Measurements from ENCODE around the gene RAP2C. TPM values are rescaled to one million over a fixed set of nuclear protein-coding genes. Genes with fewer than 3 reads are reported as not detected.

Gene RAP2C
- polyA plus RNA-seq, 1 donor from 2014 or later: 26.2 TPM

DNA sequence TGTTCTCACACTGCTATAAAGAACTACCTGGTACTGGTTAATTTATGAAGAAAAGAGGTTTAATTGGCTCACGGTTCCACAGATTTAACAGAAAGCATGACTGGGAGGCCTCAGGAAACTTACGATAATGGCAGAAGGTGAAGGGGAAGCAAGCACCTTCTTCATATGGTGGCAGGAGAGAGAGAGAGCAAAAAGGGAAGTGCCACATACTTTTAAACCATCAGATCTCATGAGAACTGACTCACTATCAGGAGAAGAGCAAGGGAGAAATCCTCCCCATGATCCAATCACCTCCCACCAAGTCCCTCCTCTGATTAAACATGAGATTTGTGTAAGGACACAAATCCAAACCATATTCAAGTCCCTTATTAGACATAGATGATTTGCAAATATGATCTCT lies 12.3 kb upstream of the RAP2C start:
- no peaks in the 10 kb centered on the region for H3K9me3 ChIP-seq (ENCODE audit: low read length)
- H2AFZ ChIP-seq (ENCODE audit: low read depth, low read length): no peak overlapping the region
- no peaks in the 10 kb centered on the region for H3K36me3 ChIP-seq (ENCODE audit: insufficient read depth, low read length)
- no peaks in the 10 kb centered on the region for H3K27me3 ChIP-seq (ENCODE audit: insufficient read depth, low read depth, low read length)
- no peaks in the 10 kb centered on the region for H4K20me1 ChIP-seq (ENCODE audit: insufficient read depth)
- H3K79me2 ChIP-seq (replicated peaks; ENCODE audit: insufficient read depth, low read length): no peaks in the 10 kb centered on the region
- no peaks in the 10 kb centered on the region for H3F3A ChIP-seq (ENCODE audit: insufficient read depth, low read length, poor library complexity, severe bottlenecking)
- no peak overlapping the region for H3K4me3 ChIP-seq (ENCODE audit: low read length)
- H3K9ac ChIP-seq (ENCODE audit: low read length): no peak overlapping the region
- TF ChIP-seq REST (IDR thresholded peaks at IDR 0.05; ENCODE audit: borderline replicate concordance) (no peak), POLR2AphosphoS5 (IDR thresholded peaks at IDR 0.05) (no peak), EP300 (conservative IDR thresholded peaks at IDR 0.05; ENCODE audit: poor library complexity, severe bottlenecking) (no peak), MXI1 (conservative IDR thresholded peaks at IDR 0.05; ENCODE audit: poor library complexity, severe bottlenecking) (no peak), EZH2 (IDR thresholded peaks at IDR 0.05; ENCODE audit: borderline replicate concordance, insufficient read depth, low read length, poor library complexity, severe bottlenecking) (no peak)
- no peak overlapping the region for H3K27ac ChIP-seq (ENCODE audit: low read length)
- H3K9me2 ChIP-seq (ENCODE audit: insufficient read depth, low read length): no peaks in the 10 kb centered on the region
- H3K4me2 ChIP-seq (ENCODE audit: low read length): no peak overlapping the region

DNA sequence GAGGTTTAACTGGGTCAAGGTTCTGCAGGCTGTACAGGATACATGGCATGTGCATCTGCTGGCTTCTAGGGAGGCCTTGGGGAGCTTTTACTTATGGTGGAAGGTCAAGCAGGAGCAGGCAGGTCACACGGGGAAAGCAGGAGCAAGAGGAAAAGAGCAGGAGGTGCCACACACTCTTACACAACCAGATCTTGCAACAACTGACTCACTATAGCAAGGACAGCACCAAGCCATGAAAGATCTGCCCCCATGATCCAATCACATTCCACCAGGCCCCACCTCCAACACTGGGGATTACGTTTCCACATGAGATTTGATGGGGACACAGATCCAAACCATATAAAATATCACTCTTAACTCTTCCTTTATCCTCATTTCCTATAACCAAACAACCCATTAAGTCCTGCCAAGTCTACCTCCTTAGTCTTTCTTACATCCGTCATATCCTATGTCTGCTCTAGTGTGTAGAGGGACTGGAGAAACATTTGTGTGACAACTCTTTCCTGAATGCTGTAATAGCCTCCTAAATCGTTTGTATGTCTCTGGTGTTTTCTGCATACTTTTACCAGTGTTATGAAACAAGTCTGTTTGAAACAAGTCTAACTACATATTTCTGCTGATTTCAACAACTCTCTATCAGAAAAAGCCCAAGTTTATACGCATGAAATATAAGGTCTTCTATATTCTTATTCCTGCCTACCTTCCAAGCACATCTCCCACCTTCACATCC lies 8.3 kb upstream of the RAP2C start:
- TF ChIP-seq POLR2AphosphoS5 (IDR thresholded peaks at IDR 0.05): no peak
- no peak for TF ChIP-seq SMC3 (conservative IDR thresholded peaks at IDR 0.05; ENCODE audit: poor library complexity)
- TF ChIP-seq EP300 (conservative IDR thresholded peaks at IDR 0.05; ENCODE audit: poor library complexity, severe bottlenecking): no peak
- no peak for TF ChIP-seq REST (IDR thresholded peaks at IDR 0.05; ENCODE audit: borderline replicate concordance)
- no peak for TF ChIP-seq CTCF (IDR thresholded peaks at IDR 0.05; ENCODE audit: poor library complexity, severe bottlenecking)
- TF ChIP-seq EZH2 (IDR thresholded peaks at IDR 0.05; ENCODE audit: borderline replicate concordance, insufficient read depth, low read length, poor library complexity, severe bottlenecking): no peak
- no peak for TF ChIP-seq MXI1 (conservative IDR thresholded peaks at IDR 0.05; ENCODE audit: poor library complexity, severe bottlenecking)
- no peak for TF ChIP-seq TAF1 (IDR thresholded peaks at IDR 0.05; ENCODE audit: low read depth)
- no peak for TF ChIP-seq RAD21 (conservative IDR thresholded peaks at IDR 0.05)
- Histone ChIP-seq H3K9me3 (ENCODE audit: low read length) (no peaks in the 10 kb centered on the region), H3K36me3 (ENCODE audit: insufficient read depth, low read length) (no peaks in the 10 kb centered on the region), H3F3A (ENCODE audit: insufficient read depth, low read length, poor library complexity, severe bottlenecking) (no peaks in the 10 kb centered on the region), H3K27me3 (ENCODE audit: insufficient read depth, low read depth, low read length) (no peaks in the 10 kb centered on the region), H3K4me3 (ENCODE audit: low read length) (no peak overlapping the region), H3K9me2 (ENCODE audit: insufficient read depth, low read length) (no peaks in the 10 kb centered on the region), H3K9ac (ENCODE audit: low read length) (no peak overlapping the region), H2AFZ (ENCODE audit: low read depth, low read length) (no peak overlapping the region), H4K20me1 (ENCODE audit: insufficient read depth) (no peaks in the 10 kb centered on the region), H3K4me2 (ENCODE audit: low read length) (no peak overlapping the region), H3K79me2 (replicated peaks; ENCODE audit: insufficient read depth, low read length) (no peaks in the 10 kb centered on the region), H3K27ac (ENCODE audit: low read length) (no peak overlapping the region)

All from neural cell (in vitro differentiated cells).